OCI-LY1 (cell line): ENCODE data around the gene FRY.

Experiments
- H2AFZ ChIP-seq: fragments of 200-600 bp; sonication (generic), shearing (Covaris generic); 2 replicates; pipeline ENCODE4 v1.6.0; 2014; ENCODE audit warnings: antibody characterized with exemption, mild to moderate bottlenecking, low read length
- H3F3A ChIP-seq: fragments of 200-600 bp; sonication (generic), shearing (Covaris generic); 2 replicates; pipeline ENCODE4 v1.6.0; 2014; ENCODE audit warnings: mild to moderate bottlenecking, antibody characterized with exemption, low read length, moderate library complexity; ENCODE audit not compliant: insufficient read depth
- H3K27ac ChIP-seq: fragments of 200-600 bp; sonication (generic); 2 replicates; pipeline ENCODE4 v1.5.1; 2014; ENCODE audit warnings: low read length, mixed run types, mild to moderate bottlenecking, low read depth; ENCODE audit not compliant: poor library complexity, severe bottlenecking
- H3K27me3 ChIP-seq: fragments of 200-600 bp; sonication (generic); 2 replicates; pipeline ENCODE4 v1.6.0; 2014; ENCODE audit warnings: antibody characterized with exemption, mild to moderate bottlenecking, low read length, moderate library complexity; ENCODE audit not compliant: insufficient read depth
- H3K36me3 ChIP-seq: fragments of 200-600 bp; sonication (generic); 2 replicates; pipeline ENCODE4 v1.6.1; 2014; ENCODE audit warnings: mild to moderate bottlenecking, antibody characterized with exemption, low read length, moderate library complexity, mixed read lengths; ENCODE audit not compliant: insufficient read depth
- H3K4me1 ChIP-seq: fragments of 200-600 bp; sonication (generic); 2 replicates; pipeline ENCODE4 v1.5.1; 2014; ENCODE audit warnings: mild to moderate bottlenecking, low read length, moderate library complexity; ENCODE audit not compliant: insufficient read depth, severe bottlenecking
- H3K4me2 ChIP-seq: fragments of 200-600 bp; sonication (generic), shearing (Covaris generic); 2 replicates; pipeline ENCODE4 v1.6.1; 2014; ENCODE audit warnings: low read length
- H3K4me3 ChIP-seq: fragments of 200-600 bp; sonication (generic); 2 replicates; pipeline ENCODE4 v1.5.1; 2014; ENCODE audit warnings: low read length, low read depth, mild to moderate bottlenecking, mixed read lengths; ENCODE audit not compliant: poor library complexity, severe bottlenecking
- H3K79me2 ChIP-seq: fragments of 200-600 bp; shearing (Covaris generic); 2 replicates; pipeline ENCODE4 v1.6.1; 2016; ENCODE audit warnings: mixed run types, low read length, mixed read lengths; ENCODE audit not compliant: insufficient read depth
- H3K9ac ChIP-seq: fragments of 200-600 bp; sonication (generic), shearing (Covaris generic); 2 replicates; pipeline ENCODE4 v1.6.1; 2014; ENCODE audit warnings: mild to moderate bottlenecking, low read length, mixed read lengths
- H3K9me2 ChIP-seq: fragments of 200-600 bp; sonication (generic), shearing (Covaris generic); 2 replicates; pipeline ENCODE4 v1.6.1; 2014; ENCODE audit warnings: low read depth, mild to moderate bottlenecking, low read length, mixed read lengths
- H3K9me3 ChIP-seq: fragments of 200-600 bp; shearing (Covaris generic); 2 replicates; pipeline ENCODE4 v1.6.1; 2014; ENCODE audit warnings: low read length, mixed read lengths
- H4K20me1 ChIP-seq: fragments of 200-600 bp; sonication (generic), shearing (Covaris generic); 2 replicates; pipeline ENCODE4 v1.6.0; 2016; ENCODE audit warnings: mild to moderate bottlenecking, low read length; ENCODE audit not compliant: insufficient read depth
- EZH2 ChIP-seq: fragments of 200-600 bp; sonication (generic), shearing (Covaris generic); IDR thresholded peaks from 2 replicates; pipeline ENCODE4 v1.8.0; 2017; ENCODE audit warnings: borderline replicate concordance, mixed run types, mild to moderate bottlenecking, antibody characterized with exemption, low read length, moderate library complexity, mixed read lengths
- TF ChIP-seq, protein P1 (sequence below): fragments of 200-600 bp; sonication (generic), shearing (Covaris generic); IDR thresholded peaks from 2 replicates; pipeline ENCODE4 v1.5.1; 2017; ENCODE audit warnings: mild to moderate bottlenecking, antibody characterized with exemption, low read length, moderate library complexity, mixed read lengths

Gene FRY

GRCh38 chr13:32225481-32225931 lies 193.9 kb downstream of the FRY start:
- Histone ChIP-seq H3K4me3 (no peak overlapping the region), H4K20me1 (no peaks in the 10 kb centered on the region), H3K36me3 (no peaks in the 10 kb centered on the region), H3K27me3 (no peaks in the 10 kb centered on the region), H3K27ac (no peak overlapping the region), H3K9me3 (no peaks in the 10 kb centered on the region), H3K4me1 (no peaks in the 10 kb centered on the region), H3K9me2 (no peaks in the 10 kb centered on the region), H3K79me2 (no peaks in the 10 kb centered on the region), H3K4me2 (no peak overlapping the region), H2AFZ (no peak overlapping the region), H3K9ac (no peak overlapping the region), H3F3A (no peaks in the 10 kb centered on the region)
- TF ChIP-seq, protein P1, sequence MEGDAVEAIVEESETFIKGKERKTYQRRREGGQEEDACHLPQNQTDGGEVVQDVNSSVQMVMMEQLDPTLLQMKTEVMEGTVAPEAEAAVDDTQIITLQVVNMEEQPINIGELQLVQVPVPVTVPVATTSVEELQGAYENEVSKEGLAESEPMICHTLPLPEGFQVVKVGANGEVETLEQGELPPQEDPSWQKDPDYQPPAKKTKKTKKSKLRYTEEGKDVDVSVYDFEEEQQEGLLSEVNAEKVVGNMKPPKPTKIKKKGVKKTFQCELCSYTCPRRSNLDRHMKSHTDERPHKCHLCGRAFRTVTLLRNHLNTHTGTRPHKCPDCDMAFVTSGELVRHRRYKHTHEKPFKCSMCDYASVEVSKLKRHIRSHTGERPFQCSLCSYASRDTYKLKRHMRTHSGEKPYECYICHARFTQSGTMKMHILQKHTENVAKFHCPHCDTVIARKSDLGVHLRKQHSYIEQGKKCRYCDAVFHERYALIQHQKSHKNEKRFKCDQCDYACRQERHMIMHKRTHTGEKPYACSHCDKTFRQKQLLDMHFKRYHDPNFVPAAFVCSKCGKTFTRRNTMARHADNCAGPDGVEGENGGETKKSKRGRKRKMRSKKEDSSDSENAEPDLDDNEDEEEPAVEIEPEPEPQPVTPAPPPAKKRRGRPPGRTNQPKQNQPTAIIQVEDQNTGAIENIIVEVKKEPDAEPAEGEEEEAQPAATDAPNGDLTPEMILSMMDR = no peak
- TF ChIP-seq EZH2 = no peak

DNA sequence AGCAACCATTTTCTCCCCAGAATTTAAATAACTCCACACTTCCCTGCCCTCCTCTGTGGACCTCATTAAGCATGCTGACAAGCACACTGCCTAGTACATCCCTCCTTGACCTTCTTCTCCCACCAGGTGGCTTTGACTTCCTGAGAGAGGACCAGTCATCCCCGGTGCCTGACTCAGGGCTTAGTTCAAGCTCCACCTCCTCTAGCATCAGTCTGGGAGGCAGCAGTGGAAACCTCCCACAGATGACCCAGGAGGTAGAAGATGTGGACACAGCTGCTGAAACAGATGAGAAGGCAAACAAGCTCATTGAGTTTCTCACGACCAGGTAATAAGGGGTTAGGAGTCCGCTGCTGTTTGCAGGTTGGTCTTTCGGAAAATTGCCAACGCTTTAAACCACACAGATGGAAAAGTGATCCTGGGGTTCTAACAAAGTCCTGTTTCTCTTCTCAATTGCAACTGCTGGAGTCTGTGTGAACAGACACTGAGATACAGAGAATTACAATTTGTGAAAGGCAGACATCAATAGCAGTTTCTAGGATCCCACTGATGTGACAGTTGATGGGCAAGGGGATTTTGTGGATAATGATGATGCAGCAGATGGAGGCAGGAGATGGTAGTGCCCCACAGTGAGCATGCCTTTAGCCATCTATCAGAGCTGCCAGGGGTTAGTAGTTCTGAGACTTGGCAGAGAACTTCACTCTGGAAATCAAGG lies 196.9 kb downstream of the FRY start:
- H3K4me3 ChIP-seq = no peak overlapping the region
- no peak overlapping the region for H3K27ac ChIP-seq
- H3K9me2 ChIP-seq = no peaks in the 10 kb centered on the region
- H3K36me3 ChIP-seq = no peaks in the 10 kb centered on the region
- H3K4me2 ChIP-seq = no peak overlapping the region
- H3K27me3 ChIP-seq = no peaks in the 10 kb centered on the region
- H3K9me3 ChIP-seq = no peaks in the 10 kb centered on the region
- H3K79me2 ChIP-seq = no peaks in the 10 kb centered on the region
- no peaks in the 10 kb centered on the region for H3K4me1 ChIP-seq
- no peaks in the 10 kb centered on the region for H4K20me1 ChIP-seq
- no peak for TF ChIP-seq EZH2
- H3F3A ChIP-seq = no peaks in the 10 kb centered on the region
- H2AFZ ChIP-seq = no peak overlapping the region
- no peak overlapping the region for H3K9ac ChIP-seq

GRCh38 chr13:32229443-32229842 lies 197.9 kb downstream of the FRY start:
- Histone ChIP-seq H2AFZ (no peak overlapping the region), H3K4me3 (no peak overlapping the region), H3K9me3 (no peaks in the 10 kb centered on the region), H3K4me1 (no peaks in the 10 kb centered on the region), H3F3A (no peaks in the 10 kb centered on the region), H3K4me2 (no peak overlapping the region), H3K9ac (no peak overlapping the region), H3K27ac (no peak overlapping the region), H3K79me2 (no peaks in the 10 kb centered on the region), H3K36me3 (no peaks in the 10 kb centered on the region), H3K9me2 (no peaks in the 10 kb centered on the region), H3K27me3 (no peaks in the 10 kb centered on the region), H4K20me1 (no peaks in the 10 kb centered on the region)
- no peak for TF ChIP-seq EZH2
- TF ChIP-seq, protein P1 = no peak

GRCh38 chr13:32232263-32232662 lies 200.7 kb downstream of the FRY start:
- H3K4me1 ChIP-seq = peaks cover 5% of the 10 kb centered on the region
- H4K20me1 ChIP-seq = no peaks in the 10 kb centered on the region
- no peak overlapping the region for H3K27ac ChIP-seq
- H3K4me3 ChIP-seq = no peak overlapping the region
- H3K9me2 ChIP-seq = no peaks in the 10 kb centered on the region
- no peak overlapping the region for H2AFZ ChIP-seq
- H3K36me3 ChIP-seq = no peaks in the 10 kb centered on the region
- H3K79me2 ChIP-seq = no peaks in the 10 kb centered on the region
- H3K27me3 ChIP-seq = no peaks in the 10 kb centered on the region; the same call in 1 of the 2 replicates
- H3K4me2 ChIP-seq = no peak overlapping the region
- no peak overlapping the region for H3K9ac ChIP-seq
- H3K9me3 ChIP-seq = no peaks in the 10 kb centered on the region
- no peak for TF ChIP-seq EZH2
- TF ChIP-seq, protein P1 = no peak
- no peaks in the 10 kb centered on the region for H3F3A ChIP-seq
